HG03558 (cell line): ENCODE results near the gene EXOC6B.

Experiments
- ATAC-seq: cut with Tn5 transposase; IDR thresholded peaks from one replicate; pipeline ENCODE4 v1.9.1; 2021; ENCODE audit warnings: moderate number of reproducible peaks; ENCODE audit not compliant: unreplicated experiment; ENCODE audit errors: extremely low read depth

The EXOC6B gene

GRCh38 chr2:72833084-72833714, 7.4 kb upstream of the EXOC6B start:
- no peak for ATAC-seq

DNA sequence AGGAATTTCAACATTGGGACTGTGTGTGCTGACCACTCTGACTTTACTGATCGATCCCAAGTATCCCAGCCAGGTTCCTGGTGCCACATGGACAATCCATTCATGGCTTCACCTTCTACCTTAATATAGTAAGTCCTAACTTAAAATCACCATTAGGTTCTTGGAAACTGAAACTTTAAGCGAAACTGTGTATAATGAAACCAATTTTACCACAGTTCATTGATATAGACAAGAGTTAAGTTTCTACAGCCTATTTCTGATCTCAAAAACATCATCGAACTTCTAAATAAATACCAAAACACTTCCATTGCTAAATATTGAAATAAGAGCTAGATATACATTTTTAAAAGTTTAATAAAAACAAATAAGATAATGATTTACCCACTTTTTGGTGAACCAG, 4.4 kb upstream of the EXOC6B start:
- no peak for ATAC-seq

- ATAC-seq = no peak
Measured at GRCh38 chr2:72828840-72829507, 3.1 kb upstream of the EXOC6B start.

GRCh38 chr2:72827966-72828646, 2.3 kb upstream of the EXOC6B start:
- no peak for ATAC-seq

- no peak for ATAC-seq
Measured at GRCh38 chr2:72827487-72827886, 1.7 kb upstream of the EXOC6B start.

GRCh38 chr2:72826156-72826477, 284 bp upstream of the EXOC6B start:
- no peak for ATAC-seq

DNA sequence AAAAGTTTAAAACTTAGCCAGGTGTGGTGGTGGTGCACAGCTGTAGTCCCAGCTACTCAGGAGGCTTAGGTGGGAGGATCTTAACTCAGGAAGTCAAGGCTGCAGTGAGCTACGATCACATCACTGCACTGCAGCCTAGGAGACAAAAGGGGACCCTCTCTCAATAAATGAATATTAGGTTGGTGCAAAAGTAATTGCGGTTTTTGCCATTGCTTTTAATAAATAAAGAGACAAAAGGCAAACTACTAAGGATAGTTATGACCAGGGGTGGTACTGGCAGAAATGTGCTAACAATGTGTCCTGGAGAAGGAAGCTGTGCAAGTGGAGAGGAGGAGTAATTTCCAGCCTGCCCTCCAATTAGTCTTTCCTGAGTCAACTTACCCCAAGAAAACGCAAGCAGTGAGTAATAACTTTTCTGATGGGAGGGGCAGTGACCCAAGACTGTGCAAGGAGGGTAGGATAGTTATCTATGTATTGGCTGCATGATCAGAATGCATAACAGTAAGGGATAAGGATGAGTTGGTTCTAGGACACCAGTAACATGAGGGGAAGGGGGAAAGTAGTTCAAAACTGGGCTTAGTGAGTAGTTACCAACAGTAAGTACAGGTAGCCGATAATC, 1.5 kb downstream of the EXOC6B start:
- no peak for ATAC-seq

- no peak for ATAC-seq
Measured at GRCh38 chr2:72822794-72823193, 3.0 kb downstream of the EXOC6B start.

- no peak for ATAC-seq
Measured at GRCh38 chr2:72821983-72822382, 3.9 kb downstream of the EXOC6B start.

GRCh38 chr2:72821118-72821517, 4.7 kb downstream of the EXOC6B start:
- ATAC-seq = no peak

GRCh38 chr2:72819501-72819900, 6.3 kb downstream of the EXOC6B start:
- no peak for ATAC-seq

DNA sequence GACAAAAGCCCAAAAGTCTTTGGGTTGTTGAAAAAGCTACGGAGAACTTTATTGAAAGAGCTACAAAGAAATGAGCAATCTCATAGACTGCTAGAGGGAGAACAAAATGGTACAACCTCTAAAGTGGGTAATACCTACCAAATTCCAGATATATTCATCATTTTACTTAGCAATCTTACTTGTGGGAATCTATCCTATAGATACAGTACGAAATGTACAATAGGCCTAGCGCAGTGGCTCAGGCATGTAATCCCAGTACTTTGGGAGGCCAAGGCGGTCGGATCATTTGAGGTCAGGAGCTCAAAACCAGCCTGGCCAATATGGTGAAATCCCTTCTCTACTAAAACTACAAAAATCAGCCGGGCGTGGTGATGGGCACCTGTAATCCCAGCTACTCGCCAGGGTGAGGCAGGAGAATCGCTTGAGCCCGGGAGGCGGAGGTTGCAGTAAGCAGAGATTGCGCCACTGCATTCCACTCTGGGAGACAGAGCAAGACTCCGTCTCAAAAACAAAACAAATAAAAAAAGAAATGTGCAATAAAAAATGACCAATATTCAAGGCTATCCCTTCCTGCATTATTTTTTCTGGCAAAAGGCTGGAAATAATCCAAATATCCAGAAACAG, 10.1 kb downstream of the EXOC6B start:
- ATAC-seq = no peak

- ATAC-seq = no peak
Measured at GRCh38 chr2:72813841-72814240, 12.0 kb downstream of the EXOC6B start.

GRCh38 chr2:72810165-72810564, 15.7 kb downstream of the EXOC6B start:
- ATAC-seq = no peak

- ATAC-seq = no peak
Measured at GRCh38 chr2:72809095-72809494, 16.7 kb downstream of the EXOC6B start.

GRCh38 chr2:72806280-72806945, 19.4 kb downstream of the EXOC6B start:
- no peak for ATAC-seq

GRCh38 chr2:72803626-72804320, 22.1 kb downstream of the EXOC6B start:
- ATAC-seq = no peak

DNA sequence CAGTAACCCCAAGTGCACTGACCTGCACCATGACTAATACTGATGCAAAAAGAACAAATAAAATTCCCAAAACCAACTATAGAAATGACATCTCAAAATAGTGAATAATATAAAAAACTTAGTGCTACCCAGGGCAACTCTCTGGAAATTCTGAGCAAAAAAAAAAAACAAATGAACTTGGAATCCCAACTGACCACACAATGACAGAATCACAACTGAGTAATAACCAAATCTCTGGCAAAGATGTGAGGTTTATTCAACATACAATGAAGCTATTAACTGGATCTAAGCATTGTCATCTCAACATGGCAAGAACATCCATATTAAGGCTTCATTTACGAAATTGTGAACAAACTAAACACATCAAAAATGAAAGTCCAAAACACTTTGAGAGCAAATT, 22.7 kb downstream of the EXOC6B start:
- ATAC-seq = no peak

- ATAC-seq = no peak
Measured at GRCh38 chr2:72800492-72800891, 25.3 kb downstream of the EXOC6B start.

DNA sequence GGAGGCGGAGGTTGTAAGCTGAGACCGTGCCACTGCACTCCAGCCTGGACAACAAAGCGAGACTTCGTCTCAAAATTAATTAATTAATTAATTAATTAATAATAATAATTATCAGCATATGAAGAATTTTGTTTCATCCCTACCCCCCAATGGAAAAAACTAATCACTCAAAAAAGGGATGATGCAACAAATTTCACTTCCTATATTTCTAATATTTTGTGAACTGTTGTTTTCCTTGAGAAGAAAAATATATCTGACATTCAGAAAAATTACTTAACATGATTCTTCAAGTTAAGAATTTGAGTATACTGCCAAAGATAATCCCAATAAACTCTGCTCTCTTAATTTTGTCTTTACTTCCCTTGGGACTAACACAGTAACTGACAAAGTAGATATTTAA, 28.1 kb downstream of the EXOC6B start:
- ATAC-seq = no peak
